ENCODE results near the gene TRAF6. TPM values are rescaled to one million over a fixed set of nuclear protein-coding genes. Genes with fewer than 3 reads are reported as not detected.
"Not testable (repeated sequence)": the region's sequence is repeated elsewhere in the genome, so short reads cannot be mapped to it uniquely, and the experiment has no call there.

The TRAF6 gene
- total RNA-seq (2014; rRNA removed; shearing (Covaris generic)): 3.7 and 4.2 TPM in 2 replicates

- peak; percentile 78 for DNase-seq (ENCODE audit: low spot score)
- in situ Hi-C loops (cut with HindIII; ENCODE audit: low sequenced_read_pairs): no loop called here
These were observed at the start of gene TRAF6 for GRCh38 chr11:36509694-36510593. TRAF6 (minus strand) TSS chr11:36510272; CDS start chr11:36501515, 8,757 bp downstream.

DNA sequence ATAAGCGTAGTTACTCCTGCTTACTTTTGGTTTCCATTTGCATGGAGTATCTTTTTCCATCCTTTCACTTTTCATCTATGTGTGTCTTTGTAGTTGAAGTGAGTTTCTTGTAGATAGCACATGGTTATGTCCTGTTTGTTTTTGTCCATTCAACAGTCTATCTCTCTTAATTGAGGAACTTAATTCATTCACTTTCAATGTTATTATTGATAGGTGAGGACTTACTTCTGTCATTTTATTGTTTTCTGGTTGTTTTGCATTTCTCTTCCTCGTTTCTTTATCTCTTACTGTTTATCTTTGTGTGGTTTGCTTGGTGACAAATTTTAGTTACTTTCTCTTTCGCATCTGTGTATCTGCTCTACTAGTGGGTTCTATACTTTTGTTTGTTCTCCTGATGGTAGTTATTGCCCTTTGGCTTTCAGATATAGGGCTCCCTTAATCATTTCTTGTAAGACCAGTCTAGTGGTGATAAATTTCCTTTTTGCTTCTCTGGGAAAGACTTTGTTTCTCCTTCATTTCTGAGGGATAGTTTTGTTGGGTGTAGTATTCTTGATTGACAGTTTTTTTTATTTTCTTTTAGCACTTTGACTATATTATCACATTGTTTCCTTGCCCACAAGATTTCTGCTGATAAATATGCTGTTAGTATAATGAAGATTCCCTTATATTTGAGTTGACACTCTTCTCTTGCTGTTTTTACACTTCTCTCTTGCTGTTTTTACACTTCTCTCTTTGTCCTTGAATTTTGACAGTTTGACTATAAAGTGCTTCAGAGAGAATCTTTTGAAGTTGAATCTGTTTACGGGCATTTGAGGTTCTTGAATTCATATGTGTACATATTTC, 48.7 kb upstream of the TRAF6 start:
- DNase-seq (ENCODE audit: low spot score): no peak
- in situ Hi-C loops (cut with HindIII; ENCODE audit: low sequenced_read_pairs): no loop called here

GRCh38 chr11:36557991-36558390, 47.9 kb upstream of the TRAF6 start:
- in situ Hi-C loops (cut with HindIII; ENCODE audit: low sequenced_read_pairs): no loop called here
- no peak for DNase-seq (ENCODE audit: low spot score)

DNA sequence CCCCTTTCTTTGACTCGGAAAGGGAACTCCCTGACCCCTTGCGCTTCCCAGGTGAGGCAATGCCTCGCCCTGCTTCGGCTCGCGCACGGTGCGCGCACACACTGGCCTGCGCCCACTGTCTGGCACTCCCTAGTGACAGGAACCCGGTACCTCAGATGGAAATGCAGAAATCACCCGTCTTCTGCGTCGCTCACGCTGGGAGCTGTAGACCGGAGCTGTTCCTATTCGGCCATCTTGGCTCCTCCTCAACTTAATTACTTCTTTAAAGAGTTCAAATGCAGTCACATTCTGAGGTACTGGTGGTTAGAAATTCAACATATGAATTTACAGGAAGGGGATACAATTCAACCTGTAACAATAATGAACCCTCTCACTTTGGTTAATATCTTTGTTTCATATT, 47.3 kb upstream of the TRAF6 start:
- DNase-seq (ENCODE audit: low spot score); in situ Hi-C loops (cut with HindIII; ENCODE audit: low sequenced_read_pairs): not testable (repeated sequence)

GRCh38 chr11:36550385-36551115, 40.5 kb upstream of the TRAF6 start:
- in situ Hi-C loops (cut with HindIII; ENCODE audit: low sequenced_read_pairs): no loop called here
- no peak for DNase-seq (ENCODE audit: low spot score)

DNA sequence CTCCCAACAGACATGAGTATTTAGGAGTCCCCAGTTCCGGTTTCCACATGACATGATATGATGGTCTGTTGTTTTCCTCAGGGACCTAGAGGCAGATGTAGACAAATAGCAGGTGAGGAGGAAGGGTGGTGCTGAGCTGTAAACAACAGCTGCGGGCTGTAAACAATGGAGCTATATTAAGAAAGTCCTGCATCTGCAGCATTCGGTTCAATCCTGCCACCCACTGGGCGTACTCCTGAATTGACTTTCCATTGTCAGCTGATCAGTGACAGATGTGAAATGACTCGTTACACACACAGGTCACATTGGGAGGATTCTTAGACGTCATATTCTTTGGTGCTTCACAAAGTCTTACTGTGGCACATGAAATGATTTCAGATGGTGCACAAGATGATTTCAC, 30.9 kb upstream of the TRAF6 start:
- in situ Hi-C loops (cut with HindIII; ENCODE audit: low sequenced_read_pairs): no loop called here
- DNase-seq (ENCODE audit: low spot score): no peak

- in situ Hi-C loops (cut with HindIII; ENCODE audit: low sequenced_read_pairs): no loop called here
- DNase-seq (ENCODE audit: low spot score): no peak
These were observed 24.3 kb upstream of the TRAF6 start for GRCh38 chr11:36534276-36534840.

DNA sequence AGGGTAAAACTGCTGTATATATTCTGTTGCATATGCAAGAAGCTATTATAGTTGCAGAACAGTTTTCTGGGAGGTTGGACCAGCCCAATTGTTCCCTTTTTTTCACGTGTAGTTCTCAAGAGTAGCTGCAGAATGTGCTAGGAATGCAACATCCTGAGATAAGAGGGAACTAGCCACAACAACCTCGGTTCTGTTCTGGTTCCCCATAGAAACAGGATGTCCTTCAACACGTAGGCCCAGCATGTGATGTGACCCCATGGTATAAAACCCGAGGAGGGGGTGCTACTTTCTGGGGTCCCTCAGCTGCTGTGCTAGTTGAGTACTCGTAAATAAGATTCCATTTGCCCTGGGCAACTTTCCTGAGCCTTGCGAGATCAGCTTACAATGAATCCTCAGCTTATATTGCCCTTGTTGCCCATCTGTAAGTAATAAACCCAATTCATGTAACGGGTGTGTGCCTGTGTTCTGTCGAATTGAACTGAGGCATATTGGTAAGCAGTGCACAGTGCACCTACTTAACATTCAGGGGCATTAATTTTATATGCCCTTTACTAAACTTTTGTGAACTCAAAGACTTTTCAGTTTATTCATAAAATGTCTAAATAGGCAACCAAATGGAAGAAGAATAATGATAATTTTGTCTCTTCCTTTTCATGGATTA, 23.0 kb upstream of the TRAF6 start:
- no peak for DNase-seq (ENCODE audit: low spot score)
- in situ Hi-C loops (cut with HindIII; ENCODE audit: low sequenced_read_pairs): no loop called here

DNA sequence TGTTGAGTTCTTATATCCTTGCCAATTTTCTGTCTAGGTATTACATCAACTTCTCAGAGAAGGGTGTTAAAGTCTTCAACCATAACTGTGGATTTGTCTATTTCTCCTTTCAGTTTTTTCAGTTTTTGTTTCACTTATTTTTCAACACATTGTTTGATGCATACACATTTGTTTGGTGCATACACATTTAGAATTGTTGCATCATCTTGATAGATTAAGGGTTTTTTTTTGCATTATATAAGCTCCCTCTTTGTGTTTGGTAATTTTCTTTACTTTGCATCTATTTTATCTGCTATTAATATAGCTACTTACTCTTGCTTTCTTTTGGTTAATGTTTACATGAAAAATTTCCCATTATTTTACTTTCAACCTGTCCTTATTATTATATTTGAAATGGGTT, 20.8 kb upstream of the TRAF6 start:
- in situ Hi-C loops (cut with HindIII; ENCODE audit: low sequenced_read_pairs): no loop called here

DNA sequence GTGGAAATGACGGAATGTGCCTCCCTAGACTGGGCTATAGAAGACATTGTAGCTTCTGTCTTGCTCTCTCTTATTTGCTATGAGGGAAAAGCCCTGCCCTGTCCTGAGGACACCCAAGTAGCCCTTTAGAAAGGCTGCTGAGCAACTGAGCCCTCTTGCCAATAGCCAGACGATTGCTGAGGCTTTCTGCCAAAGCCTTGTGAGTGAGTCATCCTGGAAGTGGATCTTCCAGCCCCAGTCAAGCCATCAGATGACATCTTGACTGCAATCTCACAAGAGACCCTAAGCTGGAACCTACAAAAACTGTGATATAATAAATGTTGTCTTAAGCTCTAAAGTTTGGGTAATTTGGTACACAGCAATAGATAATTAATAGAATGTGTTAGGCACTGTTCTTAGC, 3.9 kb upstream of the TRAF6 start:
- in situ Hi-C loops (cut with HindIII; ENCODE audit: low sequenced_read_pairs): no loop called here
- DNase-seq (ENCODE audit: low spot score): no peak

More for the DNA sequence above, 20.8 kb upstream of the TRAF6 start:
- no peak for DNase-seq (ENCODE audit: low spot score)

GRCh38 chr11:36512016-36512415, 1.9 kb upstream of the TRAF6 start:
- no peak for DNase-seq (ENCODE audit: low spot score)
- in situ Hi-C loops (cut with HindIII; ENCODE audit: low sequenced_read_pairs): no loop called here

DNA sequence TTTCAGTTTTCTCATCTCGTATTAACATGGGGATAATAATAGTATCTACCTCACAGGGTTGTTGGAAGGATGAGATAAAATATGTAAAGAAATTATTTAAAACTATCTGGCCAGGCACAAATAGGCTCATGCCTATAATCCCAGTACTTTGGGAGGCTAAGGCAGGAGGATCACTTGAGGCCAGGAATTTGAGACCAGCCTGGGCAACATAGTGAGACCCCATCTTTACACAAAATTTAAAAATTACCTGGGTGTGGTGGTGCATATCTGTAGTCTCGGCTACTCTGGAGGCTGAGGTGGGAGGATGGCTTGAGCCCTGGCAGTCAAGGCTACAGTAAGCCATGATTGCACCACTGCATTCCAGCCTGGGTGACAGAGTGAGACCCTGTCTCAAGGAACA, 990 bp upstream of the TRAF6 start:
- DNase-seq (ENCODE audit: low spot score); in situ Hi-C loops (cut with HindIII; ENCODE audit: low sequenced_read_pairs): not testable (repeated sequence)

- in situ Hi-C loops (cut with HindIII; ENCODE audit: low sequenced_read_pairs): no loop called here
These were observed 496 bp upstream of the TRAF6 start for GRCh38 chr11:36510594-36510942.

DNA sequence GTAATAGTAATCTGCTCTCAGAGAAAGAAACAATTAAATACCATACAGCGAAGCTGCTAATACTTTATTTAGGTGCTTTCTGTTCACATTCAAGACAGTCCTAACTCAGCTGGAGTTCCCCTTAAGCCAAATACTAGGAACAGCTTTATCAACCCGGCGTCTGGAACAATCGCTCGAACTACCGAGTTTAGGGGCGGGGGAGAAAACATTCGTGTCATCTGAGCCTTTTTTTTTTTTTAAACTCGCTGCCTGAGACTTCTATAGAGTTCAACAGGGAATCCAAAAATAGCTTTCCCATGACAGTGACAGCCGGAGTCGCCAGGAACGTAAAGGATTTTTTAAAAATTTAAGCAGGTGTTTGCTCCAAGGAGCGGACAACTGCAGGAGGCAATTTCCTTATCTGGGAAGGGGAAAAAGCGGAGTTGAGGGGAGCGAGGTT, 852 bp downstream of the TRAF6 start:
- DNase-seq (ENCODE audit: low spot score): peak; percentile 28

More at GRCh38 chr11:36510594-36510942, 496 bp upstream of the TRAF6 start:
- peak; percentile 14 for DNase-seq (ENCODE audit: low spot score)

GRCh38 chr11:36508743-36509142, 1.3 kb downstream of the TRAF6 start:
- in situ Hi-C loops (cut with HindIII; ENCODE audit: low sequenced_read_pairs): no loop called here
- DNase-seq (ENCODE audit: low spot score): no peak

More for the DNA sequence above, 852 bp downstream of the TRAF6 start:
- in situ Hi-C loops (cut with HindIII; ENCODE audit: low sequenced_read_pairs): no loop called here

DNA sequence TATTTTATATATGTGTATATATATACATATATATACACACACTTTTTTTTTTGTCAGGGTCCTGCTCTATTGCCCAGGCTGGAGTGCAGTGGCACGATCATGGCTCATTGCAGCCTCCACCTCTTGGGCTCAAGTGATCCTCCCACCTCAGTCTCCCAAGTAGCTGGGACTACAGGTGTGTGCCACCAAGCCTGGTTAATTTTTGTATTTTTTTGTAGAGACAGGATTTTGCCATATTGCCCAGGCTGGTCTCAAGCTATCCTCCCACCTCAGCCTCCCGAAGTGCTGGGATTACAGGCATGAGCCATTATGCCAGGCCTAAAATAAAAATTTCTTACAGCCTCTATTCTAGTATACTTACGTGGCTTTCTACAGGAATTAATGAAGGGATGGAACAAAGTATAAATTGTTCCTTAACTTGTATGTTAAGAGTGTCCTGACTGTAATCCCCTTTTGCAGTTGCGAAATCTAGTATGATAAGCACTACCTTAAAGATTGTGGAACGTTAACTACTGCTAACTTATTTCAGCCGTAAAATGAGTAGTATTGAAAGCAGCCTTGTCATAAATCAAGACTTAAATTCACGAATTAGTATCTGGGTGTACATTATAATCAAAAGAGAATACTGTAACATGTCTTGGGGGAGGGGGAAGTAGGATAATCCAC, 2.1 kb downstream of the TRAF6 start:
- in situ Hi-C loops (cut with HindIII; ENCODE audit: low sequenced_read_pairs): no loop called here
- DNase-seq (ENCODE audit: low spot score): no peak

- in situ Hi-C loops (cut with HindIII; ENCODE audit: low sequenced_read_pairs): no loop called here
- no peak for DNase-seq (ENCODE audit: low spot score)
These were observed 8.8 kb downstream of the TRAF6 start for GRCh38 chr11:36501236-36501635.

DNA sequence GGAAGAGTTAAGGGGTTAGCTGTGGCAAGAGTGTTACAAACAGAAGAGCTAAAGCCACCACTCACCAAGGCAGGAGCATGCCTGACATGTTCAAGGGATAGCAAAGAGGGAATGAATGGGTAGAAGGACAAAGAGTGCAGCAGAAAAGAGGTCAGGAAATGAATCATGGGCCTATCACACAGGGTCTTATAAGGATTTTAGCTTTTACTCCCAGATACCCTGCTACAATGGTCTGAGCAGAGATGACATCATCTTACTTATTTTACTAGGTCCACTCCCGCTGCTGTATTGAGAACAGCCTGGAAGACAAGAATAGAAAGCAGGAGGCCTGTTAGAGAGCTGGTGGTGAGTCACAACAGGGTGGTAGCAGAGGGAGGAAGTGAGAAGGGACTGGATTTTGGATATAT, 9.8 kb downstream of the TRAF6 start:
- in situ Hi-C loops (cut with HindIII; ENCODE audit: low sequenced_read_pairs): no loop called here
- DNase-seq (ENCODE audit: low spot score): no peak

Measured in G401 (cell line).